Hypothalamus (tissue), 51 donors: ENCODE results near the gene AIP.

Experiments used
- DNase-seq, 51 donors: peaks; one replicate each; lab custom pipeline; 2025; lab: John Stamatoyannopoulos, UW

Gene AIP

DNA sequence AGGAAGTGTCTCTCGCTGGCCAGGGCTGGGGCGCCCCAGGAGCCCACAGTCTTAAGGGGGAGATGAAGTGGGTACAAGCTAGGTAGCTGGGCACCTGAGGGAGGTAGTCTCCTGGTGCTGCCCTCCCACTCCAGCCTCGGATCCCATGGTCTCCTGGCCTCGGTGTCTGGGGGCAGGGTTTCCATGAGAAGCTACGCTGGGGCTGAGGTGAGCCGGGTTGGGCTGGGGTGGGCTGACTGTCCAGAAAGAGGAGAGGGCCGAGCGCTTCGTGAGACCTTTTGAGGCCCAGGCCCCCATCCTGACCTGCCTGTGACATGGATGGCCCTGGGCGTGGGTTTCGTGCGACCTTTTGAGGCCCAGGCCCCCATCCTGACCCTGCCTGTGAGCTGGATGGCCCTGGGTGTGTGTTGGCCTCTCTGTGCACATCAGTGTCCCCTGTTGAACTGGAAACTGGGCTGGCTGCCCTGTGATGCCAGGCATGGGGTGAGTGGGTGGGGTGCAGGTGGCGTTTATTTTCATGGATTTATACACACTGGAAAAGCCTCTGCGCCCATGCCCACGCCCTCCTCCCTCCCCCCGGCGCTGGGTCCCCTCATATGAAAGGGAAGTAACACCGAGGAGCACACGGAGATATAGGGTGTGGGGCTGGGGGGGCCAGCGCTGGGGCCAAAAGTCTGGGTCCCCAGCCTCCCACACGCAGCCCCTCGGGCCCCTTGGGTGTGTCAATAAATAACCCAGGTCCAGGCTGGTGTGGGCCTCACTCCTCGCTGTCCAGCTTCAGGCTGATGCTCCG, 8.6 kb downstream of the AIP start:
- DNase-seq: no peak

- no peak for DNase-seq
Observed at GRCh38 chr11:67492069-67492727, 9.4 kb downstream of the AIP start.

DNA sequence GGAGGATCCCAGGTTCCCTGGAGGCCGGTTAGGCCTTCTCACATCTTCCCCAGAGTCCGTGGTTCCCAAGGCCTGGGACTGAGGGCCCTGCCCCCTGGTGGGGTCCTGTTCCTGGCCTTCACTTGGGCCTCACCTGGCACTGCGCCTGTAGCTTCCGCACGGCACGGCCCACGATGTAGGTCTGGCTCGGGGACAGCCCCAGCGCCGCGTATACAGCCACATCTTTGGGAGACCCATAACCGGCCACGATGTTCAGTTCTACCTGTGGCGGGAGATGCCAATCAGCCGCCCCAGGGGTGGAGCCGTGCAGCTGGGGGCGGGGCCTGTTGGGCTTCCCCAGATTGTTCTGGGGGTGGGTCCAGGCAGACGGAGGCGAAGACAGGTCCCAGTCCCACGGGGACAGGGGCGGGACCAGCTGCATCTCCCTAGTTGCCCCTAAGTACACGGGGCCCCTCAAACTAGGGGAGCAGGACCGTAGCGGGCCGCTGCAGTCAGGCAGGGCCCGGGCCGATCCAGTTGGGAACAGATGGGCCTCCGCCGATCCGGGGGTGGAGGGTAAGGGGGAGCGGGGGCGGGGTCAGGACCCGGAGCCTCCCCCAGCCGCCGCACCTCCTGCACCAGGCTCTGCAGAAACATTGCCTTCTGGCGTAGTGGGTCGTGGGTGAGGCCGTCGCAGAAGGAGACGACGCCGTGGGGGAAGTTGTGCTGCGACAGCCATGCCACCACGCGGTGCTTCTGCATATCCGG, 10.1 kb downstream of the AIP start:
- DNase-seq: no peak

GRCh38 chr11:67493548-67494370, 10.9 kb downstream of the AIP start:
- DNase-seq: no peak

GRCh38 chr11:67494371-67495233, 11.8 kb downstream of the AIP start:
- DNase-seq: no peak

DNA sequence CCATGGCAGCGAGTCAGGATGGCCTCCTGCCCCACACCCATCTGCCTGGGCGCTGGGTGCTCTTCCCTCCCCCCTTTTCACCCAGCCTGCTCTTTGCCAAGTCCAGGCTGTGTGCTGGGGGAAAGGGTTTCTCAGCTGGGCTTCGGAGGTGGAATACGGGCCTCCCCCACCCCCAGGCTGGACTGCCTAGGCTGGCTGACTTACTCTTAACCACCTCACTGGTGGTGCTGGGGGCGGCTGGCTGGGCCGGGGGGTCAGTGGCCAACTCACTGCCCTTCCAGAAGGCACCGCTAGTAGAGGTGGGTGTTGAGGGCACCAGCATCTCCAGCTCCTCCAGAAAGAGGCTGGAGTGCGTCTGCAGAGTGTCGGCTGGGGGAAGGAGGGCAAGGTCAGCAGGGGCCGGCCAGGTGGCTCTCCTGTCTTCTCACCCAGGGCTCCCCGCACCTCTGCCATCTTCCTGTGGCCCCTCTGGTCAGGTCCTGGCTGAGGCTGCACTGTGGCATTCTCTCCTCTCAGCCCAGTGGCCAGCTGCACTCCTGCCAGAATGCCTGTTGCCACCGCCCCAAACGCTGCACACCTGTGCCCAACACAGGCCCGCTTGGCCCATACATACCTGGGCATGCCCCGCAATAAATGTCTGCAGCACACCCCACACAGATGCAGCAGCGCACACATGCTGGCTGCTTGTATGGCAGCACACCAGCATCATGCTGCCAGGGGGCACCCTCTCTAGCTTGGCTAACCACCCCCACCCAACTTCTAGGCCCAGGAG, 12.6 kb downstream of the AIP start:
- DNase-seq: no peak

- no peak for DNase-seq
Observed at GRCh38 chr11:67496113-67496512, 13.3 kb downstream of the AIP start.

GRCh38 chr11:67497656-67498291, 14.9 kb downstream of the AIP start:
- DNase-seq: no peak

GRCh38 chr11:67498544-67498972, 15.7 kb downstream of the AIP start:
- DNase-seq: no peak

DNA sequence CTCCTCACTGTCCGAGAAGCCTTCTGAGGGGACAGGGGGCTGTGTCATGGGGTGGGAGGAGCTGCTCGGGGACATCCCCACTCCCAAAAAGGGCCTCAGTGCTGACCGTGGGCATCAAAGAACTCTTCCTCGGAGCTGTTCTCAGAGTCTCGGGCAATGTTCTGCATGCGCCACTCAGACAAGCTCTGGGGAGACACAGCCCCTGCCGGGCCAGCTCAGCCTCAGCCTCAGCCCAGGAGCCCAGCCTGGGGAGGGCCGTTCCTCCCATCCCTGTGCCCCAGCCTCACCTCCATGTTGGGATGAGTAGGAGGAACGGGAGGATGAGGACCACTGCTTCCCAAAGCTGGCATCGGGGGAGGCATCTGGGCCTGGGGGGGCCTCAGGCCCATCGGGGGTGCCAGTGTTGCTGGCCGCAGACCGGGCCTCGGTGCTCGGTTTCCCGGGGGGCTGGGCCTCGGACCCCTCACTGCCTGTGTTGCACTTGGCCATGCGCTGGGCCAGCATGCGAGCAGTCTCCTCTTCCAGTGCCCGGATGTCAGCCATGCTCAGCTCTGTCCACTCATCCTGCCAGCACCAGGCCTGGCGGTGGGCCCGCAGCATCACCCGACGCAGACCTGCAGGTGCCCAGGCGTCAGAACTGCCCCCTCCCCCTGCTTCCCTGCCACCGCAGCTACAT, 17.1 kb downstream of the AIP start:
- DNase-seq: no peak

- DNase-seq: no peak
Observed at GRCh38 chr11:67500484-67500821, 17.6 kb downstream of the AIP start.

DNA sequence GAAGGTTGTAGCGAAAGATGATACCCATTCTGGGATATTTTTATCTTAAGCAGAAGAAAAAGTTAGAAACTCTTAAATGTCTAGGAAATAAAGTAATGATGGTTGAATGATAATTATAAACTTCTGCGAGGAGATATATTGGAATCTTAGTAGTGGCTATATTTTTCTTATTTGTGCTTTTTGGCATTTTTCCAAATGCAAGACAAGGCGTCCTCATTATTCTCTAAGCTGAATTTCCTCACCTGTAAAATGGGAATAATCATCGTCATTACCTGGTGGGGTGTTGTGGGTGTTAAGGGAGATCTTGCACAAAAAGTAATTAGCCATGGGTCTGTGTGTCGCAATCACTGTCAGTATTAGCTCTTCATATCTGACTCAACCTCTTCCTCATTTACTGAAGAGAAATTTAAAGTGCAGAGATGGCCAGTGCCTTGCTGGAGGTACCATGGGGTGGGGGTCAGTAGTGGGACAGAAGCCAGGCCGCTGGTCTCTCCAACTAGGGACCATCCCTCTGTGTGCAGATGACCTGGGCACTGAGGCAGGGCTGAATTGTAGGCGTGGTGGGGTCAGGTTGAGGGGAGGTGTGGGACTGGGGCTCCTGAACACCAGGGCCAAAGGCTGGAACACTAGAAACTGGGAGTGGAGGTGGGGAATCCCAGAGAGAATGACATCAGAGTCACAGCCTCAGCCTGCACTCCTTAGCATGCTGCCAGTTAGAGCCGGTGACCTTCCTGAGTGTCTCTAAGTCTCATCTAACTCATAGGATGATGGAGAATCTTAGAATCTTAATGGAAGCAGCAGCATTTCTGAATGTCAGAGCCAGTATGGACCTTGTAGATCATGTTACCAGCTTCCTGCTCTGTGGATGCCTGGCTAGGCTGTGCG, 18.2 kb downstream of the AIP start:
- DNase-seq: no peak

DNA sequence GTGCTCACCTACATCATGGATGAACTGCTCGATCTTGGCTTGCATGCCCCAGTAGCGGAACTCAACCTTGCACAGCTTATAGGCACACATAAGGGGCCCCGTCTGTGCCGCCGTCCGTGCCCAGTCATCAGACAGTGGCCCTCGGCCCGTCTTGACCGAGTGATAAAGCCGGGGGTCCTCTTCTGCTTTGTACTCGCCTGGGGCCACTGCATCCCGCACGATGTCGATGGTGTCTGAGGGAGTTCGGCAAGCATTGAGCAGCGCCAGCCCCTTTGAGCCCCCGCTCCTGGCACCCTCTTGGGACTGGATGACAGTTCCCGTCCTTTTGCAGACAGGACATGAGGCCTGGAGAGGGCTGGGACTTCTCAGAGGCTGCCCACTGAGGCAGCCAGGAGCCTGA, 19.0 kb downstream of the AIP start:
- DNase-seq: no peak

- DNase-seq: no peak
Observed at GRCh38 chr11:67502328-67502979, 19.6 kb downstream of the AIP start.

- DNase-seq: no peak
Observed at GRCh38 chr11:67503119-67504004, 20.5 kb downstream of the AIP start.
